Anterior cingulate cortex (tissue), 58 donors: ENCODE data around the gene ING4.

Experiments used
- DNase-seq, 58 donors: peaks; one replicate each; lab custom pipeline; 2025; lab: John Stamatoyannopoulos, UW

ING4 gene

DNA sequence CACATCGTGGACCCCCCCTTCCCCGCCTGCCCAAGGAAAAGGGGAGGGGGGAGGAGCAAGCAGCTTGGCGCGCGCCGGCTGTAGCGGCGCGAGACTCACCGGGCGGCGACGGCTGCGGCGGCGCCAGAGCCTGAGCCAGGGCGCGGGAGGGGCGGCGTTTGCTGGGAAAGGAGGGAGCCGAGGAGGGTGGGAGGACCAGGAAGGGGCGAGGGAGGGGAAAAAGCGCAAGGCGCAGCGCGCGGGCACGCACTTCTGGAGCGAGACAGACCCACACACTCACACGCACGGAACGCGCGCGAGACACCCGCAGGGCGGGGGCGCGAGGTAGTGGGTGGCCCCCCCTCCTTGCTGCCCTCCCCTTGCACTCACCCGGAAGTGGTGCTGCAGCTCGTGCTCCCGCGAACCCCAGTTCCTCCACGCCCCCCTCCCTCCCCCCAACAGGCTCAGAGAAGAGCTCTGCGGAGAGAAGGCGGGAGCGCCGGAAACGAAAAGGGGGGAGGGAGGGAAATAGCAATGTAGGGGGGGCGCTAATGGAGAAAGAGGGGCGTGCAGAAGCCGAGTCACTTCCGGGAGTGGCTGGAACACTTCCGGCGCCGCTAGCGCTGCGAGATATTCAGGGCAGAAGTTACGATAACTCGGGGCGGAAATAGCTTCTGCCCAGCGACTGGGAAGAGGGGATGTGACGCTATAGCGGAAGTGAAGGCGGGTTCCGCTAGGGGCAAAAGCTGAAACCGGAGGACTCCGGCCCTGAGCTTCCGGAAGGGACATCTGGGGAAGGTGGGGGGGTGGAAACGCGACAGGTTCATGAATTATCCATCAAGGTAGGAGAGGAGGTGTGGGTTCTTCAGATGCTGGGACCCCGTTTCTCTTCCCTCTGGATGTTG lies 26.3 kb upstream of the ING4 start, which contains the start of gene ZNF384:
ZNF384 (minus strand) TSS at position 377 of the 884 bp plus-strand sequence. CDS start 9,855 bp downstream, outside the sequence.
- peak; percentile 82 to 99 (median 98) for DNase-seq

DNA sequence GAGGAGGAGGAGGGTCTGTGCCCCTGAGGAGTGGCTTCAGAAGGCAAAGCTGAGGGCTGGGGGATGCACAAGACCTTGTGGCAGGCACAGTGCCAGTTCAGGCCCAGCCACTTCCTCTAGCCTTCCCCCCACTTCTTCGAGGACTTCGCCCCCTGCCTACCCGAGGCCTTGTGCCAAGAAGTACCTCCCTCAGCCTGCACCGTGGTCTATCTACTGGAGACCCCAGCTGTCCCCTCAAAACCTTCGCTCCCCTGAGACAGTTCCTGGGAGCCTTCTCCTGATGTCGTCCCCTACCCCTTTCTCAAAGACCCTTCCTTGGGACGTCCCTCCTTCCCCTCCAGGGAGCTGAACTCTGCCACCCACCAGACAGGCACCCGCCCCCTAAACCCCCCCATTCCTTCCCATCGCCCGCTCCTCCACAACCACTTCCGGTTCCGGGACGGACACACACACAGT lies 25.7 kb upstream of the ING4 start:
- DNase-seq: peak in 21 of 58 donors; percentile 35 to 92 (median 84)

DNA sequence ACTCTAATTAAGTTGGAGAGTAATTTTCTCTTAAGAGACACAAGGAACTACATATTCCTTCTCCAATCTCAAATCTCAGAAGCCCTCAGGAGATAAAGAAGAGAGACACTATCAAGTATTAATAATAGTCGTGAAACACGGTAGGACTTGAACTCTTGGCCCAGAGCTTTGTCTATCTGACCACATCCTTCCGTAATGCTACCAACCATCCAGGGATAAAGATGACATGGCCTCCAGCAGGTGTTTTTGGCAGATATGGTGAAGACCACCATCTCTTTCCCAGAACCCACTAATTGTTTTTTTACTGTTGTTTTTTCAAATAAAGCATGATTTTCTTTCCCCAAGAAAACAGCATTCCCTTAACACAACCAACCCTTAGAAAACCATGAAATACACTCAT lies 22.9 kb upstream of the ING4 start:
- DNase-seq: no peak

DNA sequence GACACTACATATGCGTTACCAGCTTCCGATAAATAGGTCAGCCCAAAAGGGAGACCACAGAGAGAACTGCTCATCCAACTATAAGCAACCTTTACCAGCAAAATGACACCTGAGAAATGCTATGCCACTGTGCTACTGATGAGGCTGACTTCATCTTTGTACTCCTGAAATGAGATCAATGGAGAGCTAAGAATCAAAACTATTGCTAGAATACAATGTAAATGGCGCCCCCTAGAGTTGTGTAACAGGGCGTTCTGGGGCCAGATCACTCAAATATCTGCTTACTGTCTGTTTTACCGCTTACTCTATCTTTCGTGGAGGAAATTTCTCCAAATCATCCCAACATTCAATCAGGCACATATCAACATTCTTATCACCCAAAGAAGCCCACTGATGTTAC lies 21.7 kb upstream of the ING4 start:
- peak in 3 of 58 donors; percentile 12 to 15 (median 13) for DNase-seq

DNA sequence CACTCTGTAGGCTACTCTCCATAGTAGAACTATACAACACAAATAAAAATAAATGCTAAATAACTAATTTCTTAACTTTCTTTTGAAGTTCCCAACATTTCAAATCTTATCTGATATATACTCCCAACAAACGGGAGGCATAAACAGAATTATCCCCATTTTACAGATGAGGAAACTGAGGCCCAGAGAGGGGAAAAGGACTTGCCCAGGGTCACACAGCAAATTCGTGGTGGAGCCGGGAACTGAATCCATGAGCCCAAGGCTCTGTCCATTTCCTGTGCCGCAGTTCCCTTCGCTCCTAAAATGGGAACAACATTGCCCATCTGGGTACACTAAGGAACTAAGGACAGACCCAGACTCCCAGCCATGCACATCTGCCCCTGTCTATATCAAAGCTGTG lies 14.0 kb upstream of the ING4 start:
- no peak for DNase-seq

DNA sequence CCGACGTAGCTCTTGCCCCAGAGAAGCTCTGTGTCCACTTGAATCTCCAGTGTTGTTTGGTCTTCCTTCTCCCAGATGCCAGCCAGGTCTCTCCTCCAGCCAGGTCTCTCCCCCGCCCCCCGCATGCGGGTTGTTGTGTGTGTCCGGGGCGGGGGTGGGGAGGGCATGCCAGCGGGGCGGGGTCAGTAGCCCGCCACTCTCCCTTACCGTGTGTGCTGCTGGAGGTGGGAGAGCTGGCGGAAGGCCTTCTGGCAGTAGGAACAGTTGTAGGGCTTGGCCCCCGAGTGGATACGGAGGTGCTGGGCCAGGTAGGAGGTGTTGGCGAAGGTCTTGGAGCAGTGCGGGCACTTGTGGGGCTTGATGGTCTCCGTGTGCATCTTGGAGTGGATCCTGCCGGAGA lies 9.2 kb upstream of the ING4 start:
- DNase-seq: no peak

DNA sequence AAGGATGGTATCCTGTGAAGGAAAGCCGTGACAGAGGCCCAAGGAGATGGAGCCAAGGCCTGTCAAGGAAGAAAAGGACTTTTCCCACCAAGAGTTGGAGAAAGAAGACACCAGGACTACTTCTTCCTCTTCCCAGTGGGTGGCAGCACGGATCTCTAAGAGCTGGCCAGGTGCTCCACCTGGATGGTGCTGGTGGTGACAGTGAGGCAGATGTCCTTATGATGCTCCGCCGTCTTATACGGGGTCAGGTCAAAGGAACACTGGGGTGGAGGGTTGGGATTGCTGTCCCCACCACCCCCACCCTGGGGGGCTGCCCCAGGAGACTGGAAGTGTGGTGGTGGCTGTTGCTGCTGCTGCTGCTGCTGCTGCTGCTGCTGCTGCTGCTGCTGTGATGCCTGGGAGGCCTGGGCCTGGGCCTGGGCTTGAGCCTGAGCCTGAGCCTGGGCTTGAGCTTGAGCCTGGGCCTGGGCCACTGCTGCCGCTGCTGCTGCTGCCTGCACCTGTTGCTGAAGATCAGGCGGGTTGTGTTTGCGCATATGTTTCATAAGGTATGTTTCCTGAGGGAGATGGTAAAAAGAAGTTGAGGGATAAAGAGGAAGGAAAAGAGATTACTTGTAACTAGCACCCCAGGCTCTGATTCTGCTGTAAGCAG lies 4.8 kb upstream of the ING4 start:
- DNase-seq: no peak

DNA sequence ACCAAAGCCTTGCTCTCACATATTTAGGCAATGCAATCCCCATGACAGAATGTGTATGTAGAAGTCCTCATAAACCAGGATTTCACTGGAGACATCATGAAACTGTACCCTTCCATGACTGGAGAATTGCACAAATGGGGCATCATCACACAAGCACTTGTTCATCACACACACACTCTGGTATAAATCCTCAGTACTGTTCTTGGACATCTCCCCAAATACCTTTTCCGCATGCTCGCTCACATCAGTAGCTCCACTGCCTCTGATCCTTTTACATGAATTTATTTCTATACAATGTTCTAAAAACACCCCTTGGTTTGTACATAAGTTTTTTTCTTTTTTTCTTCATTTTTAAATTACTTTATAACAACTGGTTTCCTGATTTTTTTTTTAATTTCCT lies 3.3 kb upstream of the ING4 start:
- DNase-seq: no peak

DNA sequence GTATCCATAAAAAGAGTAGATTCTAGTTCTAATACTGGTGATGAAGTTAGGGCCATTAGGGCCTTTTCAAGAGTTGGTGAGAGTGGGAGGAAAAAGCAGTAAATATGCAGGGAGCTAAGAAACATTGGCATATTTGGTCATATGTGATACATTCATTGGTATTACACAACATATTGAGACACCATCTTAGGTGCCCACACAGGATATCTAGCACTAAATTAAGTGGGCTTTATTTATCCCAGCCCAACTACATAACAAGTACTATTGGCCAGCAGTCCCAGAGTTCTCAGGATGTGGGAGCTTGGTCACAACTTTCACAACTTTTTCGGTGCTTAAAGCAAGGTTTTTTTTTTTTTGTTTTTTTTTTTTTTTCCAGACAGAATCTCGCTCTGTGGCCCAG lies 2.0 kb upstream of the ING4 start:
- no peak for DNase-seq

DNA sequence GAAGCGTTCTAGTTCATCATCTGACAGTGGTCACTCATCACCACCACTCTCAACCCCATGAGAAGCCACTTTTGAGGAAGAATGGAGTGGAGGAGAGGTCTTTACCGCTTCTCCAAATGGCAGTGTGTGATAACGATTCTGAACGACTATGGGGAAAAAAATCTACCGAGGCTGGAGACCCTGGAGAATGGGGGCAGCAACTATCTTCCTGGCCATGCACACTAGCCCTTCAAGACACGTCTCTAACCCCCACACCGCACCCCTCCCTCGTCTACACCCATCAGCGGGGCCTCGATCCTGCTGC lies 365 bp downstream of the ING4 start:
- peak in 2 of 58 donors; percentile 53 to 65 for DNase-seq

DNA sequence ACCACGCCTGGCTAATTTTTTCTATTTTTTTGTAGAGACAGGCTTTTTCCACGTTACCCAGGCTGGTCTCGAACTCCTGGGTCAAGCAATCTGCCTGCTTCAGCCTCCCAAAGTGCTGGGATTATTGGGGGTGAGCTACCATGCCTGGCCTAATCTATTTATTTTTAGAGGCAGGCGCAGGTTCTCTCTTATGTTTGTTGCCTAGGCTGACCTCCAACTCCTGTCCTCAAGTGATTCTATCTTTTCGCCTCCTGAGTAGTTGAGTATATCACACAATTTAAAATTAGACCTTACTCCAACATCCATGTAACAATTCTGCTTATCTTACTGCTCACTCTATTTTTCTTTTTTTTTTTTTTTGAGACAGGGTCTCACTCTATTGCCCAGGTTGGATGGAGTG lies 8.9 kb downstream of the ING4 start:
- DNase-seq: no peak

DNA sequence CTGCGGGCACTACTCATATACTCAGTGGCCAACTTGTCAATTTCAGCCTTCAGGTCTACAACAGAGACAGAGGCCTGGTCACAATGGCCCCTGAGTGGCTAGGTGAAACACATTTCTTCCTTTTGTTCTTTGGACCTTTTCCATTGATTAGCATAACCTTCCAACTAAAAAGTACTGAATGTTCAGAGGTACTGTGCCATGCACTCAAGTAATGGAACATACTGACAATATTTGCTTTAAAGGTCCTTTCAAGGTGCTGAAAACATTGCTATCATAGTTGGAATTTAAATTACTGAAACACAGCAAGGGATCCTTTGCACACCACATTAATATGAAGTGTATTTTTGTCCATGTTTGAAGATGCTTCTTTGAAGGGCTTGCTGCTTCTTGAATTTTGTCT lies 9.6 kb downstream of the ING4 start:
- DNase-seq: no peak

DNA sequence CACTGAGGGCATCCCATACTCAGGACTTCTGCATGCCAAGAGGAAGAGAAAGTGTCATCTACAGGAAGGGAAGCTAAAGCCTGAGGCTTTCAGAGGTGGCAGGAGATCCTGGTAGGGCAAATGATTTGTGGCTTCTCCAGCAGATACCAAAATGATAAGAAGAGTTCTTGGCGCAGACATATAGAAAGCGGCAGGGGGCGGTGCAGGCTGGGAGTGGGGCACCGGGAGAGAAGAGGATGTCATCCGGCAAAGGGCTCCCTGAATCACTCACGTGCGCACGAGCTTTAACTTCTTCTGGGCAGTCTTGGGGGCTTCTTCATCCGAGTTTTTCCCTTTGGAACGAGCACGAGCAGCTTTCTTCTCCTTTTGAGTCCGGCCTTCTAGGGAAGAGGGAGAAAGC lies 10.5 kb downstream of the ING4 start:
- DNase-seq: no peak

DNA sequence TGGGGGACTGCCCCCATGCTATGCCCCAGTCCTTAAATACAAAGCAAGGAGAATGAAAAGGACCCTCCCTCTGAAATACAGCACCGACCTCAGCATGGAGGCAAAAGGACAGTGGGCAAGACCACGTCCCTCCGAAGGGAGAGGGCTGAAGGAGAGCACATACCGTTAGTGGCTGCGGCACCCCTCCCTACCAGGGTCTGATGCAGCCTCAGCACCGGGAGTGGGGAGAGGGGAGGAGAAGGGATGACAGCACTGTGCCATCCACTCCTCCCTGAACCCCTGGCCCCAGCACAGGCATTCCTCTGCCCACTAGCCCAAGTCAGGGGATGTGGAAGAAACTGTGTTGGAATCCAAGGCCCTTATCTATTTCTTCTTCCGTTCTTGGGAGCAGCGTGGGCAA lies 12.1 kb downstream of the ING4 start:
- DNase-seq: no peak

DNA sequence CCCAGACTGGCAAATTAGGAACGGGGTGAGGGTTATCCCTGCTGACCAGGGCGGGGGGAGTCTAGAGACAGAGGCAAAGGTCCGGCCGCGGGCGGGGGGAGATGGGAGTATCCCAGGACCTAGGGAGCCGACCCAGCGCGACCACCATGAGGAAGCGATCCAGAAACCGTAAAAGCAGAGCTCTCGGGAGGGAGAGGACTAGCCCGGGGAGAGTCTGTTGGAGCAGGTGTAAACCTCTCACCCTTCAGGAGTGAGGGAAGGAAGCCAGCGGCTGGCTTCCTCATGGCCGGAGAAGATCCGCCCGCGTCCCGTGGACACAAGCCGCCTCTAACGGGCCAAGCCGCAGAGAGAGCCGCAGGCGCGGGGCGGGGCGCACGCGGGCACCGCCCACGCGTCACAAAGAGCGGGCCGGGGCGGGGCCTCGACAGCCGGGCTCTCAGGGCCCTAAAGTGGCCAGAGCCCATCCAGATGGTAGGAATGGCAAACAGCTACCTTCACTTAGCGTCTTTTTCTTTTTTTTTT lies 15.8 kb downstream of the ING4 start, which contains the start of gene ACRBP:
ACRBP (minus strand) TSS at position 350 of the 522 bp plus-strand sequence; CDS start at position 284, 66 bp downstream.
- DNase-seq: peak in 42 of 58 donors; percentile 12 to 70 (median 44)

DNA sequence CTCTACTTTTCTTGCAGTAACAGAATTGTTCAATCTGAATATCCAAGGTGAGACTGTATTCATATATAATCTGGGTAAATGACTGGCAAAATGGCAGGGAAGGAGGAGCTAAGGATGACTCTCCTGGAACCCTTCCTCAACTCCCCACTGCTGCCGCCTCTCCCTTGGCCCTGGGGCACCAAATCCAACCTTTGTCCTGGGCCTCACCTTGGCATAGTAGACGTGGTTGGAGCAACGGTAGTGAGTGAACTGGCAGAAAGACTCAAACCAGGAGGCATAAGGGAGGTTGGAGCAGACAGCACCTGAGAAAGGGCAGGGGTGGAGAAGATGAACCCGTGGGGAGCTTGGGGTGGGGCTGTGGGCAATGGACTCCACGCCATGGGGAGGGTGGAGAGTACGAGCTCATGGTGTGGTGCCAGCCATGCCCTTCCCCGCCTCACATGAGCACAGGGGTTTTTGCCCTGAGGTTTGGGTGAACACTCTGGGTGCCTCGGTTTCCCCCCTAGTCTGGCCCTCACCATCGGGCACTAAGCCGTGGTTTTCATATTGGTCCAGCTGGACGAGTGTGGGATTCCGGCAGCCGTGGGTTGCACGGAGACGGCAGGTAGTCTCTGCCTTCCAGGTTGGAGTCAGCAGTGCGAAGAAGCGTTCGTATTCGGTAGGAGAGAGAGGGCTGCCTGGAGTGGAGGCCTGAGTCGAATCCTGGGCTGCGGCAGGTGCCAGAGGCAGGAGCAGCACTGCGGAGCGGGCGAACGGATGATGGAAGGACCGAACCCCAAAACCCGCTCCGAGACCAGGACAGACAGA lies 16.4 kb downstream of the ING4 start:
- DNase-seq: no peak

DNA sequence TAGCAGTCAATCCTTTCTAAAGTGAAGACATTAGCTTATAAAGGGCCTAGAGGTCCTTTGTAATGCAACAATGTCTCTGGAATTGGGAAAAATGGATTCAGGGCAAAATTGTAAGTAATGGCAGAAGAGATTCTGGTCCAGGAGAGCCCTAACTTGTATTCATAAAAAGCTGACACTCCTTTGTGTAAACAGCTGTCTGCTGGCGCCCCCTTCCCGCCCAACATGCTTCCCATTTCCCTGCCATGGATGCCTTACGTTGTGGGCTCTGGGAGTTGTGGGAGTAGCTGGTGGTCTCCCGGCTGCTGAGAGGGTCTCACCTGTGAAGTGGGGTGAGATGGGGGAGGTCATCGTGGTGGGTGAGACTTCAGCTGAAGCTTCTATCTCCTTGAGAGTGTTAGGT lies 18.0 kb downstream of the ING4 start:
- DNase-seq: peak in 14 of 58 donors; percentile 13 to 44 (median 24)

DNA sequence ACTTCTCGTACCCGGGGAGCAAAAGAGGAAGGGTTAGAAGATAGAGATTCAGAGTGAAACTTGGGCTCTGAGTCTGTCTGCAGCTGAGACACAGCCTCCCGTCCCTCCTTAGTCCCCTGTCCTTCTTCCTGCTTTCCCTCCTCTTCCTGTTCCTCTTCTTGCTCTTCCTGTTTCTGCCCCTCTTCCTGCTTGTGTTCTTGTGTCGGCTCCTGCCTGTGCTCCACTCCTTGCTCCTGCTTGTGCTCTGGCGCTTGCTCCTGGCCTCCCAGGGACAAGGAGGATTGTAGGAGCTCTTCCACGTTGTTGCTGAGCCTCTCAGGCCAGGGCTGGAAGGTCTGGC lies 18.7 kb downstream of the ING4 start:
- peak in 2 of 58 donors; percentile 25 to 48 for DNase-seq

DNA sequence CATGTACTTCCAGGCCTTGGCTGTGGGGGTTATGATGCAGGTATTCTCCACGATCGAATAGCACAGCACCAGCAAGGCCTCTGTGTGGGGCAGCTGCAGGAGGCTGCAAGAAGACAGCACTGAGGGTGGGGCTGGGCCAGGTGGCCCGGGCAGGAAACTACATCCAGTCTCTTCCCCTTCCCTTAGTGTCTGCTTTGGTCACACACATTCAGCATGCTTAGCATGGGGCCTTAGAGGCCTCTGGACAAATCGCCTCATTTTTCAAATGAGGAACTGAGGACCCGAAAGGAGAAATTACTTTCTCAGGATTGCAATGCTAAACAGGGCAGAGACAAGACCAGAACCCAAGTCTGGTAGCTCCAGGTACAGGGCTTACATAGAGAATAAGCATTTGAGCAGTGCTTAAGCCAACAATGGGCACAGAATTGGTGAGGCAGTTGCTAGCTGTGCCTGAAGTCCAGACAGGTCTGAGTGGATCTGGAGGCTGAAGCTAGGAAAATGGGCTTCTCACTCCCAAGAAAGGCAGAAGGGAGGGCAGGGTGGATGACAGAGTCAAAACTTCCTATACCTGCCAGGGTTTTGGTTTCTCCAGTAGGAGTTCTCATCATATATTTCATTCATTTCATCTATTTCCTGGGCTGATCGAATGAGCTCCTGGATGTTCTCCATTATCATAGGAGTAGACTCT lies 19.2 kb downstream of the ING4 start:
- peak in 6 of 58 donors; percentile 11 to 27 (median 21) for DNase-seq

DNA sequence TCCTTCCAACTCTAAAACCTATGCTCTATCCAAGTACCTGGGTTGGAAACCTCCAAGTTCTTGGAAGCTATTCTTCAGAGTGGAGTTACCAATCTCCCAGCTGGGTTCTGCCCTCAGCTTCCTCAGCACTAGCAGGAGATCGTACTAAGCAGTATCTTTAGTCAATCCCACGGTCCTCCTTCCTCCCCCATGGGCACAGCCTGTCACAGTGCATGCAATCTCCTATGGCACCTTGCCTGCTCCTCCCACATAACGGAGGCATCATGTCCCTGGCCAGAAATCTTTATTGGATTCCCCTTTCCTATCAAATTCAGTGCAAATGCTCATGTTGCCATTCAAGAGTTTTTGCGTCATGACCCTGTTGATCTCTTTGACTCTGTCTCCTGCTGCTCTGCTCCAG lies 21.8 kb downstream of the ING4 start:
- peak in 13 of 58 donors; percentile 17 to 53 (median 32) for DNase-seq
